Mesothelial cell of epicardium (in vitro differentiated cells): ENCODE data around the gene IL16. TPM values are rescaled to one million over a fixed set of nuclear protein-coding genes. Genes with fewer than 3 reads are reported as not detected.

Experiments
- DNase-seq, 2 experiments: peaks; one replicate each; pipeline ENCODE4 v3.0.0; 2021; ENCODE audit warnings: low spot score in 2 of 2; ENCODE audit not compliant: unreplicated experiment in 2 of 2
- H3K27ac Mint-ChIP-seq: 2 replicates; pipeline ENCODE4 v1.8.0; 2021; ENCODE audit warnings: mixed read lengths
- H3K27me3 Mint-ChIP-seq: 2 replicates; pipeline ENCODE4 v1.8.0; 2021; ENCODE audit warnings: low read depth, mixed read lengths
- H3K36me3 Mint-ChIP-seq: 2 replicates; pipeline ENCODE4 v1.8.0; 2021; ENCODE audit warnings: mixed read lengths
- H3K4me1 Mint-ChIP-seq: 2 replicates; pipeline ENCODE4 v1.8.0; 2021; ENCODE audit warnings: mixed read lengths
- H3K4me3 Mint-ChIP-seq: 2 replicates; pipeline ENCODE4 v1.8.0; 2021; ENCODE audit warnings: mild to moderate bottlenecking, moderate library complexity, mixed read lengths
- H3K9me3 Mint-ChIP-seq: 2 replicates; pipeline ENCODE4 v1.8.0; 2021; ENCODE audit warnings: mixed read lengths
- CTCF ChIP-seq: fragments of 200-600 bp; sonication (generic); IDR thresholded peaks from one replicate; pipeline ENCODE4 v1.5.0; 2021; ENCODE audit warnings: antibody characterized with exemption; ENCODE audit not compliant: unreplicated experiment
- total RNA-seq: library from RNA; stranded (reverse); gene quantifications from 3 replicates; pipeline ENCODE4 v1.2.1, GENCODE V29; 2021

The IL16 gene
- total RNA-seq, 1 donor from 2014 or later, result 0.27 TPM

GRCh38 chr15:81282606-81282895 lies 85.9 kb downstream of the IL16 start:
- no peak for DNase-seq
- Mint-ChIP-seq H3K36me3 (peaks cover 2% of the 10 kb centered on the region), H3K4me1 (peaks cover 6% of the 10 kb centered on the region), H3K9me3 (peaks cover 5% of the 10 kb centered on the region), H3K27me3 (peaks cover 11% of the 10 kb centered on the region), H3K27ac (no peak overlapping the region), H3K4me3 (no peak overlapping the region)
- TF ChIP-seq CTCF, result no peak

GRCh38 chr15:81282911-81283310 lies 86.2 kb downstream of the IL16 start:
- no peak for DNase-seq
- H3K27ac Mint-ChIP-seq, result no peak overlapping the region
- H3K36me3 Mint-ChIP-seq, result no peaks in the 10 kb centered on the region
- H3K4me3 Mint-ChIP-seq, result no peak overlapping the region
- peaks cover 6% of the 10 kb centered on the region for H3K4me1 Mint-ChIP-seq
- peaks cover 5% of the 10 kb centered on the region for H3K9me3 Mint-ChIP-seq
- H3K27me3 Mint-ChIP-seq, result peaks cover 11% of the 10 kb centered on the region
- no peak for TF ChIP-seq CTCF

- DNase-seq, result no peak
- peaks cover 6% of the 10 kb centered on the region for H3K4me1 Mint-ChIP-seq
- H3K36me3 Mint-ChIP-seq, result no peaks in the 10 kb centered on the region
- H3K27ac Mint-ChIP-seq, result no peak overlapping the region
- no peak overlapping the region for H3K4me3 Mint-ChIP-seq
- peaks cover 12% of the 10 kb centered on the region for H3K27me3 Mint-ChIP-seq
- no peak for TF ChIP-seq CTCF
- H3K9me3 Mint-ChIP-seq, result no peaks in the 10 kb centered on the region
Measured at GRCh38 chr15:81284256-81285031, 87.8 kb downstream of the IL16 start.

- DNase-seq, result no peak
- Mint-ChIP-seq H3K4me3 (no peak overlapping the region), H3K9me3 (no peaks in the 10 kb centered on the region), H3K4me1 (peaks cover 6% of the 10 kb centered on the region), H3K27ac (no peak overlapping the region), H3K36me3 (no peaks in the 10 kb centered on the region), H3K27me3 (peaks cover 17% of the 10 kb centered on the region)
- no peak for TF ChIP-seq CTCF
Measured at GRCh38 chr15:81285461-81285860, 88.8 kb downstream of the IL16 start.

- H3K9me3 Mint-ChIP-seq, result no peaks in the 10 kb centered on the region
- no peak for DNase-seq
- H3K4me3 Mint-ChIP-seq, result no peak overlapping the region
- no peak for TF ChIP-seq CTCF
- no peaks in the 10 kb centered on the region for H3K36me3 Mint-ChIP-seq
- H3K27ac Mint-ChIP-seq, result no peak overlapping the region
- H3K27me3 Mint-ChIP-seq, result peaks cover 23% of the 10 kb centered on the region
- peaks cover 5% of the 10 kb centered on the region for H3K4me1 Mint-ChIP-seq
Measured at GRCh38 chr15:81286621-81287121, 90.0 kb downstream of the IL16 start.
